Kidney (tissue), 14 donors: ENCODE results near the gene SOX13. TPM values are rescaled to one million over a fixed set of nuclear protein-coding genes. Genes with fewer than 3 reads are reported as not detected.

Experiments
- DNase-seq, 5 donors: peaks; one replicate each; pipeline ENCODE4 v3.0.0-alpha.2; 2013 to 2020
- FAIRE-seq: peaks from 2 replicates; lab custom pipeline; 2012; peaks lifted over from hg19 to GRCh38; lab: Jason Lieb, UNC
- H3K27ac ChIP-seq, 2 donors: one replicate each; pipeline ENCODE4 v1.7.0; 2013; ENCODE audit warnings: low read depth in 2 of 2, low read length in 2 of 2, inconsistent platforms in 1 of 2
- H3K27me3 ChIP-seq: one replicate; pipeline ENCODE4 v1.7.1; 2013; ENCODE audit warnings: low read length, inconsistent platforms; ENCODE audit not compliant: control insufficient read depth, insufficient read depth
- H3K36me3 ChIP-seq, 3 donors: one replicate each; pipeline versions ENCODE4 v1.7.0 to v1.7.1; 2013; ENCODE audit warnings: low read length in 3 of 3, control low read depth in 1 of 3, inconsistent platforms in 1 of 3; ENCODE audit not compliant: insufficient read depth in 3 of 3, control insufficient read depth in 2 of 3
- H3K4me1 ChIP-seq, 3 donors: one replicate each; pipeline versions ENCODE4 v1.7.0 to v1.7.1; 2013; ENCODE audit warnings: low read length in 3 of 3, inconsistent platforms in 1 of 3, low read depth in 1 of 3; ENCODE audit not compliant: control insufficient read depth in 2 of 3, insufficient read depth in 2 of 3
- H3K4me3 ChIP-seq, 3 donors: one replicate each; pipeline versions ENCODE4 v1.7.0 to v1.8.1; 2013; ENCODE audit warnings: low read length in 3 of 3, control low read depth in 1 of 3, inconsistent platforms in 1 of 3
- H3K9ac ChIP-seq, 3 donors: one replicate each; pipeline versions ENCODE4 v1.7.0 to v1.7.1; 2013; ENCODE audit warnings: low read length in 3 of 3, control low read depth in 1 of 3, inconsistent platforms in 1 of 3
- H3K9me3 ChIP-seq, 3 donors: one replicate each; pipeline versions ENCODE4 v1.7.0 to v1.7.1; 2013; ENCODE audit warnings: low read length in 3 of 3, control low read depth in 1 of 3, inconsistent platforms in 1 of 3; ENCODE audit not compliant: control insufficient read depth in 2 of 3, insufficient read depth in 1 of 3
- intact Hi-C: fragments of 100-400 bp; cut with DNase I; formaldehyde crosslinking; loops from one replicate; pipeline ENCODE4 v1.11.1; 2022
- polyA plus RNA-seq: library from polyadenylated mRNA; stranded (reverse); fragments of 350-450 nt; fragmentation: Illumina TruSeq; extraction: RNeasy Lipid Tissue Mini Kit (QIAGEN cat#74804); gene quantifications from one replicate; pipeline ENCODE4 v1.2.3, GENCODE V29; 2014; ENCODE audit warnings: low read depth, low replicate concordance; ENCODE audit not compliant: insufficient read depth
- total RNA-seq: library from RNA; stranded (reverse); fragmentation: NEBNext Ultra II Directional; extraction: Animal tissue kit (Norgen Biotek cat#: 25700); gene quantifications from one replicate; pipeline ENCODE4 v1.2.1, GENCODE V29; 2021
- TF ChIP-seq, protein P1 (sequence below): IDR thresholded peaks from 3 replicates; pipeline ENCODE4 v1.5.1; 2012; ENCODE audit warnings: mild to moderate bottlenecking, moderate library complexity, borderline replicate concordance; ENCODE audit not compliant: insufficient read depth; ENCODE audit errors: extremely low read depth
- donor health status: control.
- donor health status: control.
- donor health status: control.
- donor health status: control.
- donor health status: control.
- donor health status: DM: yes; HTN: yes; CAD: no.
- donor health status: Normal renal cell carcinoma (clear cell type).

The SOX13 gene
- total and polyA plus RNA-seq, 2 donors from 2014 or later, result 23.9 to 55.2 TPM

DNA sequence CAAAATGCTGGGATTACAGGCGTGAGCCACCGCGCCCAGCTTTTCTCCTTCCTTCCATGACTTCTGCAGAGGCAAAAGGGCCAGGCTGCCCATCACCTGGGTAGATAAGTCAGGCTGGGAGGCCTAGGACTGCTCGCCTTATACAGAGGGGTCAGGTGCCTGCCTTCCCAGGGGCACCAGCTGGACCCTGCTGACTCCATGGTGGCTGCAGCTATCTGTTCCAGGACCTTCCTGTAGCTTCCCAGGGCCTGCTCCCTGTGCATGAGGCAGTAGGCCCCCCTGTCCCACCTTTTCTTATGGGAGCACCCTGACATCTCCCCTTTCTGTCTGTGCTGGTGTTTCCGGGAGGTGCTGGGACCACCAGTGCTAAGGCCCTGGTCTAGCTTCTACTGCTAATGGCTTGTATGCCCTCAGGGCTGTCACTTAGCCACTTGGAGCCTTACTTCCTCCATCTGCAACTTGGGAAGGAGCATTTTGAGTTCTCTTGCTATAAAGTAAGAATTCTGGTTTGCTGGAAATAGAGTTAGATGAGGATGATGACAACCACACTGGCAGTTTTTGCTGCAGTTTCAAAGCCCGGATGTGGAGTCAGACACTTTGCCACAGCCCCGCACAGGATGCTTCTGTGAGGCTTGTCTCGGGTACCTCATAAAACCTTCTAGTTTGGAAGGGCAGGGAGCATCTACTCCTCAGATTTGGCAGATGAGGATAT is 14.4 kb downstream of the SOX13 start:
- H3K4me1 ChIP-seq, result peaks cover 8 to 75% (median 72%) of the 10 kb centered on the region in 3 donors
- peak overlapping the region; percentile 38 to 71 for H3K27ac ChIP-seq
- intact Hi-C loops, result no loop called here
- H3K4me3 ChIP-seq, result peak overlapping the region in 1 of 3 donors; percentile 27
- H3K36me3 ChIP-seq, result no peaks in the 10 kb centered on the region
- TF ChIP-seq, protein P1, sequence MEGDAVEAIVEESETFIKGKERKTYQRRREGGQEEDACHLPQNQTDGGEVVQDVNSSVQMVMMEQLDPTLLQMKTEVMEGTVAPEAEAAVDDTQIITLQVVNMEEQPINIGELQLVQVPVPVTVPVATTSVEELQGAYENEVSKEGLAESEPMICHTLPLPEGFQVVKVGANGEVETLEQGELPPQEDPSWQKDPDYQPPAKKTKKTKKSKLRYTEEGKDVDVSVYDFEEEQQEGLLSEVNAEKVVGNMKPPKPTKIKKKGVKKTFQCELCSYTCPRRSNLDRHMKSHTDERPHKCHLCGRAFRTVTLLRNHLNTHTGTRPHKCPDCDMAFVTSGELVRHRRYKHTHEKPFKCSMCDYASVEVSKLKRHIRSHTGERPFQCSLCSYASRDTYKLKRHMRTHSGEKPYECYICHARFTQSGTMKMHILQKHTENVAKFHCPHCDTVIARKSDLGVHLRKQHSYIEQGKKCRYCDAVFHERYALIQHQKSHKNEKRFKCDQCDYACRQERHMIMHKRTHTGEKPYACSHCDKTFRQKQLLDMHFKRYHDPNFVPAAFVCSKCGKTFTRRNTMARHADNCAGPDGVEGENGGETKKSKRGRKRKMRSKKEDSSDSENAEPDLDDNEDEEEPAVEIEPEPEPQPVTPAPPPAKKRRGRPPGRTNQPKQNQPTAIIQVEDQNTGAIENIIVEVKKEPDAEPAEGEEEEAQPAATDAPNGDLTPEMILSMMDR, result no peak
- H3K9me3 ChIP-seq, result no peaks in the 10 kb centered on the region
- FAIRE-seq (no peak), DNase-seq (no peak)
- H3K27me3 ChIP-seq, result no peaks in the 10 kb centered on the region
- peak overlapping the region in 1 of 3 donors; percentile 78 for H3K9ac ChIP-seq

DNA sequence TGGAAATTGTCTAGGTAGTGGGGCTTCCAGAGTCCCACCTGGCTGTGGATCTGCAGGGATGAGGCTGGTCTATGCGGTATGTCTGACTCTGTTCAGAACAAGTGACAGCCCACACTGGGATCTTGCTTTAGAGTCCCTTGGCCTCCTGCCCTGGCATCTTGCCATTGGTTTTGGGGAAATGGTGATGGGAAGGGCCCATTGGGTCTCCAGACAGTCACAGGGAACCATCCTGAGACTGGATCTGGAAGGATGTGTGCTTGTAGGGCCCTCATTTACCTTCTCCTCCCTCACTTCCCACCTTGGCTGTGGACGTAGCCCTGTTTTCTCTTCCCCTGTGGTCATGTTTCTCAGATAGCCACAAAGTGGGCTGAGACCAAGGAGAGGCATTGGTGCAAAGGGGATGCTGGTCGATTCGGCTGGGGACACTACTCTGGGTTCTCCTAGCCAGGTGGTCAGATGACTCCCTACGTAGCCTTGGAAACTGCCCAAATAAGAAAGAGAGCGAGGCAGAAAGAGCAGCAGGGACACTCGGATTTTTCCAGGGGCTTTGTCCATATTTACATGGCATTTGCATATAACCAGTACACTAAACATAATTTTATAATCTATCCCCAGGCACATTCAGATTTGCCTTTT is 15.1 kb downstream of the SOX13 start:
- no peaks in the 10 kb centered on the region for H3K36me3 ChIP-seq
- intact Hi-C loops, result no loop called here
- peak overlapping the region in 1 of 3 donors; percentile 78 for H3K9ac ChIP-seq
- H3K27ac ChIP-seq, result peak overlapping the region; percentile 38 to 71
- H3K27me3 ChIP-seq, result no peaks in the 10 kb centered on the region
- H3K9me3 ChIP-seq, result no peaks in the 10 kb centered on the region
- FAIRE-seq (no peak), DNase-seq (no peak)
- peaks cover 8 to 75% (median 72%) of the 10 kb centered on the region in 3 donors for H3K4me1 ChIP-seq
- TF ChIP-seq, protein P1, result no peak
- peak overlapping the region in 2 of 3 donors; percentile 20 to 27 for H3K4me3 ChIP-seq

DNA sequence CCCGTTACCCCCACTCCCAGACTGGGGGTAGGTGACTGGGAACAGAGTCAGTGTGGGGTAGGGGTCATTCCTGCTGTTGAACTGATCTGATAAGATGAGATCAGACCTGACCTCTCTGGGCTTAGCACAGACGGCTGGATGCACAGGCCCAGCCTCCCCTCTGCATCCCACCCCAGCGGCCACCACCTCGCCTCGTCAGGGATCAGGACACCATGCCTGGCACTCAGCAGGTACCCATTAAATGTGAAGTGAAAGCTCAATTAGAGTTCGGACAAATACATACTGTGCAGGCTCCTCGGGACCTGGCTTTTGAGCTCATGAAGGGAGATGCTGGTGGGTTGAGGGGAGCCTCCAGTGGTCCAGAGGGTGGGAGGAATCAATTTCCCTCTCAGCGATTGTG is 15.7 kb downstream of the SOX13 start:
- TF ChIP-seq, protein P1, result no peak
- intact Hi-C loops, result no loop called here
- Histone ChIP-seq H3K36me3 (no peaks in the 10 kb centered on the region), H3K4me3 (peak overlapping the region in 1 of 3 donors; percentile 26), H3K27me3 (no peaks in the 10 kb centered on the region), H3K9ac (peak overlapping the region in 1 of 3 donors; percentile 78), H3K4me1 (peaks cover 8 to 74% (median 73%) of the 10 kb centered on the region in 3 donors), H3K27ac (peak overlapping the region; percentile 38 to 71), H3K9me3 (no peaks in the 10 kb centered on the region)
- FAIRE-seq (no peak), DNase-seq (no peak)
